B cell (primary cell): ENCODE data around the gene NKAIN2. TPM values are rescaled to one million over a fixed set of nuclear protein-coding genes. Genes with fewer than 3 reads are reported as not detected.

Source experiments
- ATAC-seq: fragments of 200-7000 bp; cut with Tn5 transposase; one replicate; pipeline ENCODE4 v1.10.0; 2021; ENCODE audit warnings: low read depth, mild to moderate bottlenecking, moderate number of reproducible peaks, moderate library complexity
- CTCF ChIA-PET: fragments of 350-600 bp; sonication (Branson Sonifier 250); formaldehyde crosslinking; loops from one replicate; lab custom pipeline; 2021; ENCODE audit warnings: antibody characterized with exemption, inconsistent platforms; lab: Charles Lee
- POLR2A ChIA-PET: fragments of 350-600 bp; sonication (Branson Sonifier 250); formaldehyde crosslinking; loops from one replicate; lab custom pipeline; 2021; ENCODE audit warnings: antibody characterized with exemption; lab: Charles Lee
- DNase-seq: peaks from one replicate; pipeline ENCODE4 v3.0.0; 2013
- H2AFZ ChIP-seq: 2 replicates; pipeline ENCODE4 v1.6.1; 2012; ENCODE audit warnings: mild to moderate bottlenecking, low read depth, low read length; ENCODE audit not compliant: insufficient read depth, poor library complexity, severe bottlenecking
- H3K27ac ChIP-seq, 2 donors: 1 replicate in 1 of 2; 2 replicates in 1 of 2; pipeline ENCODE4 v1.5.1; 2012 to 2013; ENCODE audit warnings: low read length in 2 of 2, mild to moderate bottlenecking in 2 of 2, moderate library complexity in 1 of 2
- H3K27me3 ChIP-seq, 4 experiments: fragments of 200-600 bp in 1 of 4; sonication (generic) in 1 of 4; replicated peaks in 1 of 4; 1 replicate in 2 of 4; 2 replicates in 2 of 4; pipeline versions ENCODE4 v1.6.1 to v1.7.0; 2013 to 2016; ENCODE audit warnings: low read length in 3 of 4, mild to moderate bottlenecking in 2 of 4, mixed read lengths in 1 of 4, moderate library complexity in 1 of 4; ENCODE audit not compliant: insufficient read depth in 4 of 4, control insufficient read depth in 3 of 4; ENCODE audit errors: control extremely low read depth in 1 of 4
- H3K36me3 ChIP-seq, 2 experiments: replicated peaks in 1 of 2; 1 replicate in 1 of 2; 2 replicates in 1 of 2; pipeline versions ENCODE4 v1.6.1 to v1.7.1; 2013; ENCODE audit warnings: low read length in 1 of 2; ENCODE audit not compliant: insufficient read depth in 2 of 2, control insufficient read depth in 1 of 2; ENCODE audit errors: control extremely low read depth in 1 of 2, extremely low read depth in 1 of 2
- H3K4me1 ChIP-seq, 2 donors: fragments of 200-600 bp in 1 of 2; sonication (generic) in 1 of 2; 1 replicate in 1 of 2; 2 replicates in 1 of 2; pipeline versions ENCODE4 v1.5.1 to v1.6.1; 2013 to 2017; ENCODE audit warnings: low read length in 2 of 2; ENCODE audit not compliant: control insufficient read depth in 2 of 2, insufficient read depth in 2 of 2
- H3K4me2 ChIP-seq: replicated peaks from 2 replicates; pipeline ENCODE3; 2012; ENCODE audit warnings: mild to moderate bottlenecking, low read depth, low read length; ENCODE audit not compliant: poor library complexity, severe bottlenecking
- H3K4me3 ChIP-seq, 5 experiments: fragments of 200-600 bp in 1 of 5; sonication (generic) in 1 of 5; 1 replicate in 3 of 5; 2 replicates in 2 of 5; pipeline versions ENCODE4 v1.5.1 to v1.7.0; 2011 to 2016; ENCODE audit warnings: low read length in 4 of 5, mild to moderate bottlenecking in 4 of 5, low read depth in 2 of 5, control low read depth in 1 of 5, moderate library complexity in 1 of 5; ENCODE audit not compliant: insufficient read depth in 1 of 5; ENCODE audit errors: control extremely low read depth in 1 of 5, extremely low read depth in 1 of 5
- H3K79me2 ChIP-seq: fragments of 200-600 bp; sonication (generic); one replicate; pipeline ENCODE4 v1.6.0; 2016; ENCODE audit warnings: low read length; ENCODE audit not compliant: control insufficient read depth, insufficient read depth
- H3K9ac ChIP-seq: fragments of 200-600 bp; sonication (generic); 2 replicates; pipeline ENCODE4 v1.6.1; 2017; ENCODE audit warnings: mild to moderate bottlenecking, low read length, moderate library complexity
- H3K9me3 ChIP-seq, 3 donors: one replicate each; pipeline versions ENCODE4 v1.6.1 to v1.7.1; 2013; ENCODE audit warnings: low read length in 2 of 3; ENCODE audit not compliant: control insufficient read depth in 2 of 3, insufficient read depth in 1 of 3; ENCODE audit errors: control extremely low read depth in 1 of 3
- H4K20me1 ChIP-seq: 2 replicates; pipeline ENCODE4 v1.6.0; 2012; ENCODE audit warnings: mild to moderate bottlenecking, low read length; ENCODE audit not compliant: insufficient read depth, control insufficient read depth, poor library complexity, severe bottlenecking
- H3K27ac Mint-ChIP-seq: one replicate; pipeline ENCODE4 v1.8.0; 2021; ENCODE audit warnings: mixed read lengths
- H3K27me3 Mint-ChIP-seq: one replicate; pipeline ENCODE4 v1.8.0; 2021; ENCODE audit warnings: mixed read lengths
- H3K4me1 Mint-ChIP-seq: one replicate; pipeline ENCODE4 v1.8.0; 2021; ENCODE audit warnings: mixed read lengths
- H3K4me3 Mint-ChIP-seq: one replicate; pipeline ENCODE4 v1.8.0; 2021; ENCODE audit warnings: mixed read lengths
- H3K9me3 Mint-ChIP-seq: one replicate; pipeline ENCODE4 v1.8.0; 2022; ENCODE audit warnings: mixed read lengths; ENCODE audit not compliant: insufficient read depth
- CTCF ChIP-seq: fragments of 200-600 bp; IDR thresholded peaks from one replicate; pipeline ENCODE4 v1.8.0; 2022; ENCODE audit warnings: antibody characterized with exemption, mild to moderate bottlenecking
- EZH2 ChIP-seq: IDR thresholded peaks from 2 replicates; pipeline ENCODE4 v1.6.1; 2012; ENCODE audit warnings: borderline replicate concordance, low read depth, mild to moderate bottlenecking, moderate library complexity, low read length; ENCODE audit not compliant: insufficient read depth, poor library complexity, severe bottlenecking
- WGBS: methylation state at CpG from one replicate; pipeline ENCODE4 v1.1.5; 2013; ENCODE audit warnings: missing lambda C conversion rate; ENCODE audit not compliant: insufficient coverage; 5-methylcytosine and 5-hydroxymethylcytosine counted together
- intact Hi-C: fragments of 100-400 bp; cut with micrococcal nuclease; formaldehyde crosslinking; loops from one replicate; pipeline ENCODE4 v1.10.0; 2022
- polyA plus RNA-seq: library from polyadenylated mRNA; depleted of rRNA; stranded (reverse); fragments of >200 nt; gene quantifications from 2 replicates; pipeline ENCODE4 v1.2.3, GENCODE V29; 2012
- total RNA-seq, 2 donors: library from RNA; stranded (reverse); fragments of 120-200 nt in 1 of 2; gene quantifications; 1 replicate in 1 of 2; 2 replicates in 1 of 2; pipeline versions ENCODE4 v1.2.3 to v1.2.4, GENCODE V29; 2013 to 2022

NKAIN2 gene
- total and polyA plus RNA-seq, 2 donors (not counting 1 experiment from before 2014, with no cell fraction given), result not detected

GRCh38 chr6:124872361-124873065 is 1068.8 kb downstream of the NKAIN2 start:
- H3K27ac ChIP-seq, result no peak overlapping the region
- Mint-ChIP-seq H3K27ac (no peak overlapping the region), H3K27me3 (no peaks in the 10 kb centered on the region), H3K4me1 (no peaks in the 10 kb centered on the region), H3K9me3 (no peaks in the 10 kb centered on the region), H3K4me3 (no peak overlapping the region)
- ChIA-PET POLR2A (no interaction called here), CTCF (no interaction called here)
- DNase-seq, result no peak
- no peaks in the 10 kb centered on the region for H3K36me3 ChIP-seq
- intact Hi-C loops, result no loop called here
- H3K79me2 ChIP-seq, result no peaks in the 10 kb centered on the region
- H3K4me2 ChIP-seq, result no peak overlapping the region
- no peak overlapping the region for H3K4me3 ChIP-seq
- H4K20me1 ChIP-seq, result no peaks in the 10 kb centered on the region
- no peak overlapping the region for H2AFZ ChIP-seq
- no peaks in the 10 kb centered on the region for H3K27me3 ChIP-seq
- TF ChIP-seq CTCF (no peak), EZH2 (no peak)
- no peaks in the 10 kb centered on the region for H3K9me3 ChIP-seq
- WGBS, result 77% methylated on average over 2 of the region's 4 CpGs
- ATAC-seq, result no peak
- no peaks in the 10 kb centered on the region for H3K4me1 ChIP-seq
- H3K9ac ChIP-seq, result no peak overlapping the region

- H3K4me3 Mint-ChIP-seq, result no peak overlapping the region
- Histone ChIP-seq H4K20me1 (no peaks in the 10 kb centered on the region), H3K36me3 (no peaks in the 10 kb centered on the region), H2AFZ (no peak overlapping the region), H3K4me3 (no peak overlapping the region), H3K79me2 (no peaks in the 10 kb centered on the region), H3K27ac (no peak overlapping the region), H3K9me3 (no peaks in the 10 kb centered on the region), H3K27me3 (no peaks in the 10 kb centered on the region), H3K9ac (no peak overlapping the region), H3K4me1 (no peaks in the 10 kb centered on the region), H3K4me2 (no peak overlapping the region)
- H3K27me3 Mint-ChIP-seq, result no peaks in the 10 kb centered on the region
- H3K27ac Mint-ChIP-seq, result no peak overlapping the region
- no peak for DNase-seq
- TF ChIP-seq EZH2, result no peak
- TF ChIP-seq CTCF, result no peak
- no peak for ATAC-seq
- no peaks in the 10 kb centered on the region for H3K9me3 Mint-ChIP-seq
- 88% methylated on average over 3 of the region's 3 CpGs for WGBS
- POLR2A ChIA-PET, result no interaction called here
- intact Hi-C loops, result no loop called here
- CTCF ChIA-PET, result no interaction called here
- H3K4me1 Mint-ChIP-seq, result no peaks in the 10 kb centered on the region
These were observed 1069.4 kb downstream of the NKAIN2 start for GRCh38 chr6:124873066-124873410.

Other genes starting within 250 kb of the NKAIN2 start
- gene TRDN, start 166.9 kb upstream of the NKAIN2 start, total RNA-seq, result not detected in 2 replicates
- gene TRDN, start 166.9 kb upstream of the NKAIN2 start, polyA plus RNA-seq, result not detected in 2 replicates